Measurements from ENCODE around the gene RERE. TPM values are rescaled to one million over a fixed set of nuclear protein-coding genes. Genes with fewer than 3 reads are reported as not detected.
"Not testable (repeated sequence)": the region's sequence is repeated elsewhere in the genome, so short reads cannot be mapped to it uniquely, and the experiment has no call there.

Gene RERE
- total and polyA plus RNA-seq, 2 experiments from 2014 or later: 148 to 170 TPM

DNA sequence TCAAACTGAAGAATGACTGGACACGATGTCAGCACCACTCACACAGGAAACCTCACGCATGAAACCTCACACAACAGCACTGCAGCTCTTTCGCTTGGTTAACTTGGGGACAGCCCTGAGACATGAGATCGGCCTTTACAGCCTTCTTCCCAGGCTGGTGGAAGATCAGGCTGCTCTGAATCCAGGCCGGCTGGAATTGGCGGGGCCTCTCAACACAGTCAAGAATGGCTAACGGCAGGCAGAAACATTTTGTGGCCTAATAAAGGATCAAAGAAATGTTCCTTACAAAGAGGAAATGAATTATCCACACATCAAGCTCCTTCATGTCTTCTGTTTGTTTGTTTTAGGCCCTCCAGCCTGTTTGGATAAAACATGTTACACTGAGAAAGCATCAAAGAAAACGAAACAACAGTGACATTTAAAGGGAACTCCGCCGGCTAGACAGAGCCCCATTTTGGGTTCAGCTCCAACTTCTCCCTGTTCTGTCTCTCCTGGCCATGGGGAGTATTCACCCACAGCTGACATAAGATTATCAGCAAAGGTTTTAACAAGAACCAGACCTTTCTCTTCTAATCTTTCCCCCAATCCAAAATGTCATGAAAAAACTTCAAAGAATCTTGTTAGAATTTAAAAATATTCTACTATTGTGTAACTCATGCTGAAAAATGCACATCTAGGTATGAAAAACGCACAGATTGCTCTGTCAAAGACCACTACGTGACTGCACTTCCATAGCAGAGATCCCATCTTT, 368.4 kb downstream of the RERE start:
- 0 out of 2 replicates have a peak, but pooled peaks cover 6% of the 10 kb centered on the region for H3F3A ChIP-seq (replicated peaks; ENCODE audit: low read depth)
- peaks cover 18% of the 10 kb centered on the region for H3K9me2 ChIP-seq (ENCODE audit: insufficient read depth)
- Mint-ChIP-seq H3K36me3 (ENCODE audit: low read depth) (peaks cover 23% of the 10 kb centered on the region), H3K27ac (no peak overlapping the region; the same call in 1 of the 2 replicates), H3K27me3 (ENCODE audit: insufficient read depth, low read depth, poor library complexity) (peaks cover 2% of the 10 kb centered on the region), H3K4me1 (peaks cover 32% of the 10 kb centered on the region), H3K4me3 (no peak overlapping the region), H3K9me3 (no peaks in the 10 kb centered on the region)
- peak overlapping the region; percentile 39; the same call in 1 of the 2 replicates for H3K27ac ChIP-seq (ENCODE audit: low read depth)
- no peaks in the 10 kb centered on the region; the same call in 1 of the 2 replicates for H4K20me1 ChIP-seq (replicated peaks; ENCODE audit: insufficient read depth)
- DNase-seq (ENCODE audit: low spot score) (no peak), ATAC-seq (no peak)
- no peaks in the 10 kb centered on the region for H3K36me3 ChIP-seq (ENCODE audit: insufficient read depth)
- peaks cover 55% of the 10 kb centered on the region for H3K79me2 ChIP-seq (replicated peaks; ENCODE audit: insufficient read depth)
- H3K4me2 ChIP-seq: no peak overlapping the region
- peaks cover 37% of the 10 kb centered on the region for H3K4me1 ChIP-seq (ENCODE audit: insufficient read depth)
- no peak overlapping the region for H2AFZ ChIP-seq
- H3K27me3 ChIP-seq (ENCODE audit: insufficient read depth): no peaks in the 10 kb centered on the region
- TF ChIP-seq, protein P1, sequence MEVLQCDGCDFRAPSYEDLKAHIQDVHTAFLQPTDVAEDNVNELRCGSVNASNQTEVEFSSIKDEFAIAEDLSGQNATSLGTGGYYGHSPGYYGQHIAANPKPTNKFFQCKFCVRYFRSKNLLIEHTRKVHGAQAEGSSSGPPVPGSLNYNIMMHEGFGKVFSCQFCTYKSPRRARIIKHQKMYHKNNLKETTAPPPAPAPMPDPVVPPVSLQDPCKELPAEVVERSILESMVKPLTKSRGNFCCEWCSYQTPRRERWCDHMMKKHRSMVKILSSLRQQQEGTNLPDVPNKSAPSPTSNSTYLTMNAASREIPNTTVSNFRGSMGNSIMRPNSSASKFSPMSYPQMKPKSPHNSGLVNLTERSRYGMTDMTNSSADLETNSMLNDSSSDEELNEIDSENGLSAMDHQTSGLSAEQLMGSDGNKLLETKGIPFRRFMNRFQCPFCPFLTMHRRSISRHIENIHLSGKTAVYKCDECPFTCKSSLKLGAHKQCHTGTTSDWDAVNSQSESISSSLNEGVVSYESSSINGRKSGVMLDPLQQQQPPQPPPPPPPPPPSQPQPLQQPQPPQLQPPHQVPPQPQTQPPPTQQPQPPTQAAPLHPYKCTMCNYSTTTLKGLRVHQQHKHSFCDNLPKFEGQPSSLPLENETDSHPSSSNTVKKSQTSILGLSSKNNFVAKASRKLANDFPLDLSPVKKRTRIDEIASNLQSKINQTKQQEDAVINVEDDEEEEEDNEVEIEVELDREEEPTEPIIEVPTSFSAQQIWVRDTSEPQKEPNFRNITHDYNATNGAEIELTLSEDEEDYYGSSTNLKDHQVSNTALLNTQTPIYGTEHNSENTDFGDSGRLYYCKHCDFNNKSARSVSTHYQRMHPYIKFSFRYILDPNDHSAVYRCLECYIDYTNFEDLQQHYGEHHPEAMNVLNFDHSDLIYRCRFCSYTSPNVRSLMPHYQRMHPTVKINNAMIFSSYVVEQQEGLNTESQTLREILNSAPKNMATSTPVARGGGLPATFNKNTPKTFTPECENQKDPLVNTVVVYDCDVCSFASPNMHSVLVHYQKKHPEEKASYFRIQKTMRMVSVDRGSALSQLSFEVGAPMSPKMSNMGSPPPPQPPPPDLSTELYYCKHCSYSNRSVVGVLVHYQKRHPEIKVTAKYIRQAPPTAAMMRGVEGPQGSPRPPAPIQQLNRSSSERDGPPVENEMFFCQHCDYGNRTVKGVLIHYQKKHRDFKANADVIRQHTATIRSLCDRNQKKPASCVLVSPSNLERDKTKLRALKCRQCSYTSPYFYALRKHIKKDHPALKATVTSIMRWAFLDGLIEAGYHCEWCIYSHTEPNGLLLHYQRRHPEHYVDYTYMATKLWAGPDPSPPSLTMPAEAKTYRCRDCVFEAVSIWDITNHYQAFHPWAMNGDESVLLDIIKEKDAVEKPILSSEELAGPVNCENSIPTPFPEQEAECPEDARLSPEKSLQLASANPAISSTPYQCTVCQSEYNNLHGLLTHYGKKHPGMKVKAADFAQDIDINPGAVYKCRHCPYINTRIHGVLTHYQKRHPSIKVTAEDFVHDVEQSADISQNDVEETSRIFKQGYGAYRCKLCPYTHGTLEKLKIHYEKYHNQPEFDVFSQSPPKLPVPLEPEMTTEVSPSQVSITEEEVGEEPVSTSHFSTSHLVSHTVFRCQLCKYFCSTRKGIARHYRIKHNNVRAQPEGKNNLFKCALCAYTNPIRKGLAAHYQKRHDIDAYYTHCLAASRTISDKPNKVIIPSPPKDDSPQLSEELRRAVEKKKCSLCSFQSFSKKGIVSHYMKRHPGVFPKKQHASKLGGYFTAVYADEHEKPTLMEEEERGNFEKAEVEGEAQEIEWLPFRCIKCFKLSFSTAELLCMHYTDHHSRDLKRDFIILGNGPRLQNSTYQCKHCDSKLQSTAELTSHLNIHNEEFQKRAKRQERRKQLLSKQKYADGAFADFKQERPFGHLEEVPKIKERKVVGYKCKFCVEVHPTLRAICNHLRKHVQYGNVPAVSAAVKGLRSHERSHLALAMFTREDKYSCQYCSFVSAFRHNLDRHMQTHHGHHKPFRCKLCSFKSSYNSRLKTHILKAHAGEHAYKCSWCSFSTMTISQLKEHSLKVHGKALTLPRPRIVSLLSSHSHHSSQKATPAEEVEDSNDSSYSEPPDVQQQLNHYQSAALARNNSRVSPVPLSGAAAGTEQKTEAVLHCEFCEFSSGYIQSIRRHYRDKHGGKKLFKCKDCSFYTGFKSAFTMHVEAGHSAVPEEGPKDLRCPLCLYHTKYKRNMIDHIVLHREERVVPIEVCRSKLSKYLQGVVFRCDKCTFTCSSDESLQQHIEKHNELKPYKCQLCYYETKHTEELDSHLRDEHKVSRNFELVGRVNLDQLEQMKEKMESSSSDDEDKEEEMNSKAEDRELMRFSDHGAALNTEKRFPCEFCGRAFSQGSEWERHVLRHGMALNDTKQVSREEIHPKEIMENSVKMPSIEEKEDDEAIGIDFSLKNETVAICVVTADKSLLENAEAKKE (CRISPR knock-in tag; IDR thresholded peaks at IDR 0.05): no peak
- no peak for TF ChIP-seq ZNF331 (CRISPR knock-in tag; IDR thresholded peaks at IDR 0.05; ENCODE audit: low read depth)
- no peak for TF ChIP-seq POLR2AphosphoS5 (IDR thresholded peaks at IDR 0.05; ENCODE audit: low read depth)
- TF ChIP-seq, protein P2, sequence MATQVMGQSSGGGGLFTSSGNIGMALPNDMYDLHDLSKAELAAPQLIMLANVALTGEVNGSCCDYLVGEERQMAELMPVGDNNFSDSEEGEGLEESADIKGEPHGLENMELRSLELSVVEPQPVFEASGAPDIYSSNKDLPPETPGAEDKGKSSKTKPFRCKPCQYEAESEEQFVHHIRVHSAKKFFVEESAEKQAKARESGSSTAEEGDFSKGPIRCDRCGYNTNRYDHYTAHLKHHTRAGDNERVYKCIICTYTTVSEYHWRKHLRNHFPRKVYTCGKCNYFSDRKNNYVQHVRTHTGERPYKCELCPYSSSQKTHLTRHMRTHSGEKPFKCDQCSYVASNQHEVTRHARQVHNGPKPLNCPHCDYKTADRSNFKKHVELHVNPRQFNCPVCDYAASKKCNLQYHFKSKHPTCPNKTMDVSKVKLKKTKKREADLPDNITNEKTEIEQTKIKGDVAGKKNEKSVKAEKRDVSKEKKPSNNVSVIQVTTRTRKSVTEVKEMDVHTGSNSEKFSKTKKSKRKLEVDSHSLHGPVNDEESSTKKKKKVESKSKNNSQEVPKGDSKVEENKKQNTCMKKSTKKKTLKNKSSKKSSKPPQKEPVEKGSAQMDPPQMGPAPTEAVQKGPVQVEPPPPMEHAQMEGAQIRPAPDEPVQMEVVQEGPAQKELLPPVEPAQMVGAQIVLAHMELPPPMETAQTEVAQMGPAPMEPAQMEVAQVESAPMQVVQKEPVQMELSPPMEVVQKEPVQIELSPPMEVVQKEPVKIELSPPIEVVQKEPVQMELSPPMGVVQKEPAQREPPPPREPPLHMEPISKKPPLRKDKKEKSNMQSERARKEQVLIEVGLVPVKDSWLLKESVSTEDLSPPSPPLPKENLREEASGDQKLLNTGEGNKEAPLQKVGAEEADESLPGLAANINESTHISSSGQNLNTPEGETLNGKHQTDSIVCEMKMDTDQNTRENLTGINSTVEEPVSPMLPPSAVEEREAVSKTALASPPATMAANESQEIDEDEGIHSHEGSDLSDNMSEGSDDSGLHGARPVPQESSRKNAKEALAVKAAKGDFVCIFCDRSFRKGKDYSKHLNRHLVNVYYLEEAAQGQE (IDR thresholded peaks at IDR 0.05; ENCODE audit: unreplicated experiment): no peak
- no peak for TF ChIP-seq JUNB (IDR thresholded peaks at IDR 0.05; ENCODE audit: unreplicated experiment)
- no peak for TF ChIP-seq CREB1 (CRISPR knock-in tag; IDR thresholded peaks at IDR 0.05; ENCODE audit: low read depth)
- no peak for TF ChIP-seq STAT1 (IDR thresholded peaks at IDR 0.05; ENCODE audit: unreplicated experiment)
- no peak for TF ChIP-seq EZH2 (IDR thresholded peaks at IDR 0.05; ENCODE audit: low read depth, unreplicated experiment)
- H3K4me3 ChIP-seq: no peak overlapping the region

DNA sequence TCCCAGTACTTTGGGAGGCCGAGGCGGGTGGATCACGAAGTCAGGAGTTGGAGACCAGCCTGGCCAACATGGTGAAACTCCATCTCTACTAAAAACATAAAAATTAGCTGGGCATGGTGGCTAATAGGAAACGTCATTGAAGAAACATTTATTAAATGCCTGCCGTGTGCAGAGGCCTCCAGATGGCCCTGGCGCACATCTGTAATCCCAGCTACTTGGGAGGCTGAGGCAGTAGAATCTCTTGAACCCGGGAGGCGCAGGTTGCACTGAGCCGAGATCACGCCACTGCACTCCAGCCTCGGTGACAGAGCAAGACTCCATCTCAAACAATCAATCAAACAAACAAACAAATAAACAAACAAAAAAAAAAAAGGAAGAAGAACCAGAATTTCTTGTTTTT, 368.9 kb downstream of the RERE start:
- not testable (repeated sequence) for H3K4me3 Mint-ChIP-seq; H3K27ac Mint-ChIP-seq; H3F3A ChIP-seq (replicated peaks; ENCODE audit: low read depth); H3K4me3 ChIP-seq; H3K27me3 Mint-ChIP-seq (ENCODE audit: insufficient read depth, low read depth, poor library complexity); H3K9me3 Mint-ChIP-seq; H3K27me3 ChIP-seq (ENCODE audit: insufficient read depth); ATAC-seq; H4K20me1 ChIP-seq (replicated peaks; ENCODE audit: insufficient read depth); H2AFZ ChIP-seq; H3K4me2 ChIP-seq; H3K36me3 ChIP-seq (ENCODE audit: insufficient read depth); DNase-seq (ENCODE audit: low spot score)
- H3K79me2 ChIP-seq (replicated peaks; ENCODE audit: insufficient read depth): peaks cover 49% of the 10 kb centered on the region
- H3K27ac ChIP-seq (ENCODE audit: low read depth): peak overlapping the region; percentile 39; the same call in 1 of the 2 replicates
- H3K4me1 ChIP-seq (ENCODE audit: insufficient read depth): peaks cover 42% of the 10 kb centered on the region
- H3K9me2 ChIP-seq (ENCODE audit: insufficient read depth): peaks cover 18% of the 10 kb centered on the region
- Mint-ChIP-seq H3K4me1 (peaks cover 38% of the 10 kb centered on the region), H3K36me3 (ENCODE audit: low read depth) (peaks cover 19% of the 10 kb centered on the region)
